HG03139 (cell line): ENCODE results near the gene SLC8B1.

Experiments
- ATAC-seq: cut with Tn5 transposase; IDR thresholded peaks from one replicate; pipeline ENCODE4 v1.9.1; 2021; ENCODE audit not compliant: unreplicated experiment

Gene SLC8B1

DNA sequence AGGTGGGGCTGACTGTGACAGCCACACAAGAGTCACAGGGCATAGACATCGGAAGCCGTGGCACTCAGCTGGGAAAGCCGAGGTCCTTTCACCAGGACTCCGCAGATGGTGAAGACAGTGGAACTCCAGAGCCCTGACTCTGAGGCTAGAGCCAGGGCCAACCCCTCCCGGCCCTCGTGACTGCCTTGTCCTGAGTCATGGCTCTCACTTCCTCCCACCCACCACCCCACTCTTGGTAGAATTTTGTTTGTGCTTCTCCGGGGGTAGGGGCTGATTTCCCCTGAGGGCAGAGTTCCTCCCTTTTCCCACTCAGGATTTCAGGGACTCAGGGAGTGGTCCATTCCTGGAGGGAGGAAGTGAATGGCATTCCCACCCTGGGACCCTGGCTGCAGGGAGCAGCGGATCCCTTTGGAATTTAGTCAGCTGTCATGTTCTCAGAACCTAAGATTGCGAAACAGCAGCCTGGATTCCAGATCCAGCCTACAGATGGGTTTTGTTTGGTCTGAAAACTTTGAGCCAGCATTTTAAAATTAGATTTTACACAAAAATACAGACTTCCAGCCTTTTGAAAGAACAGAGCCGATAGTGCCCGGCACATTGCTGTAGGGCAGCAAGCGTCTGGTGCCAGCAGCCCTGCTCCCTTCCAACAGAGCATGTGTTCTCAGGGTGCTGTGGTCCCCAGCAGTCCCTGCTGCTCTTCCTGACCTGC, 62.9 kb downstream of the SLC8B1 start:
- no peak for ATAC-seq

- no peak for ATAC-seq
Observed at GRCh38 chr12:113271466-113271852, 63.5 kb downstream of the SLC8B1 start.

GRCh38 chr12:113270709-113271009, 64.2 kb downstream of the SLC8B1 start:
- ATAC-seq, result no peak

- ATAC-seq, result no peak
Observed at GRCh38 chr12:113269257-113269943, 65.5 kb downstream of the SLC8B1 start.

GRCh38 chr12:113268621-113269020, 66.3 kb downstream of the SLC8B1 start:
- no peak for ATAC-seq

GRCh38 chr12:113268136-113268535, 66.8 kb downstream of the SLC8B1 start:
- no peak for ATAC-seq

DNA sequence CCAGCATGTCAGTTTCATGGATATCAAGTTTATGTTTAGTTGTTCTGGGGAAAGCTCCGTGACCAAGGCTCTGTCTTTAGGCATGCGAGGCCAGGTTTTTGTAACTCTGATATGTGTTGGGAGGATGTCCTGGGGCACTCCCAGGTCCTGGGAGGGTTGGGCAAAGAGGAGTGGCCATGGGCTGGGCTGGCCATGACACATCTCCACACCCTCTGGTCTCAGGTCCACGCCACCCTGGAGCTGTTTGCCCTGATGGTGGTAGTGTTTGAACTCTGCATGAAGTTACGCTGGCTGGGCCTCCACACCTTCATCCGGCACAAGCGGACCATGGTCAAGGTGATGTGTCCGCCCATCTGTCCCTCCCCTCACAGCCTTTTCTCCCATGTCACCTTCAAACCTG, 67.3 kb downstream of the SLC8B1 start:
- ATAC-seq, result no peak

DNA sequence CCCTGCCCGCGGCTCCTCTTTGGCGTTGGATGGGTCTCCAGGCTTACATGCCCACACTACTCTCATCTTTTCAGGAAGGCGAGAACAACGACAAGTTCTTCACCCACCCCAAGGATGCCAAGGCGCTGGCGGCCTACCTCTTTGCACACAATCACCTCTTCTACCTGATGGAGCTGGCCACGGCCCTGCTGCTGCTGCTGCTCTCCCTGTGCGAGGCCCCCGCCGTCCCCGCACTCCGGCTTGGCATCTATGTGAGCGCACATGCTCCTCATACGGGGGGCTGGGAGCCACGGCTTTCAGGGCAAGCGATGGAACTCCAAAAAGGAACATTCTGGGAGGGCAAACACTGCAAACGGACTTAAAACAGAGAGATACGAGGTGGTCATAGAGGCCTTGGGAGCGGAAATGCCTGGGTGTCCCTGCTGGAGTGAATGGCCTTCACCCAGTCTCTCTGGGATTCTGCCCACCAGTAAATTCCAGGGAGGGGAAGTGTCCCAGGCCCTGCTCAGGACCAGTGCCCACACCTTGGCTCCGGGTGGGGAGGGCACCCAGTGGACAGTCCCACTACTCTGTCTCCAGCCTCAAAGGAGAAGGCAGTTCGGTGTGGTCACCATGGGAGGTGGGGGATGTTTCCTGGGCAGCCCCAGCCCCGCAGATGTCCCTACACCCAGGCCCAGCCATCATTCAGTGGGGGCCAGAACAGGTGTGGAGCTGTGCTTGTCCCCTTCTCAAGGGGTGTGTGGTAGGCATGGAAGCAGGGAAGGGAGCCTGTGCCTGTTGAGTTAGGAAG, 68.6 kb downstream of the SLC8B1 start:
- ATAC-seq, result no peak

GRCh38 chr12:113263431-113263963, 71.4 kb downstream of the SLC8B1 start:
- ATAC-seq, result no peak

- no peak for ATAC-seq
Observed at GRCh38 chr12:113262710-113263109, 72.2 kb downstream of the SLC8B1 start.

DNA sequence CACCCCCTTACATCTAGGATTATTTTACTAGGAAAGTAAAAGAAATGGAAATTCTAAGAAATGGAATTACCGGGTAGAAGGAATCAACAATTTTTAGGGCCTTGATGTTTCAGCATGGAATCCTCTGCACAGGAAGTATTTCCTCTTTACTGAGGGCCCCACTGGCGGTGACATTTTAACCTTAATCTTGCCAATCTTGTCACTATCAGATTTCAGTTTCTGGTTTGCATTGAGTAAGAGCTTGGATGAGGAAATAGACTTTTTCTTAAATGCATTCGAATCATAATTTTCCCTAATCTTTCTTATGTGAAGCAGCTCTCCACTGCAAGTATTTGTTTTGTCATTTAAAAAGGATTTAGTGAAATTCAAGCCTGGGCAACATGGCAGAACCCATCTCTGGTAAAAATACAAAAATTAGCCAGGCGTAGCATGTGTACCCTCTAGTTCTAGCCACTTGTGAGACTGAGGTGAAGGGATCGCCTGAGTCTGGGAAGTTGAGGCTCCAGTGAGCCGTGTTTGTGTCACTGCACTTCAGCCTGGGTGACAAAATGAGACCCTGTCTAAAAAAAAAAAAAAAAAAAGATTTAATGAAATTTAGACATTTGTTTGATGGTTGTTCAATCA, 73.0 kb downstream of the SLC8B1 start:
- ATAC-seq, result no peak

DNA sequence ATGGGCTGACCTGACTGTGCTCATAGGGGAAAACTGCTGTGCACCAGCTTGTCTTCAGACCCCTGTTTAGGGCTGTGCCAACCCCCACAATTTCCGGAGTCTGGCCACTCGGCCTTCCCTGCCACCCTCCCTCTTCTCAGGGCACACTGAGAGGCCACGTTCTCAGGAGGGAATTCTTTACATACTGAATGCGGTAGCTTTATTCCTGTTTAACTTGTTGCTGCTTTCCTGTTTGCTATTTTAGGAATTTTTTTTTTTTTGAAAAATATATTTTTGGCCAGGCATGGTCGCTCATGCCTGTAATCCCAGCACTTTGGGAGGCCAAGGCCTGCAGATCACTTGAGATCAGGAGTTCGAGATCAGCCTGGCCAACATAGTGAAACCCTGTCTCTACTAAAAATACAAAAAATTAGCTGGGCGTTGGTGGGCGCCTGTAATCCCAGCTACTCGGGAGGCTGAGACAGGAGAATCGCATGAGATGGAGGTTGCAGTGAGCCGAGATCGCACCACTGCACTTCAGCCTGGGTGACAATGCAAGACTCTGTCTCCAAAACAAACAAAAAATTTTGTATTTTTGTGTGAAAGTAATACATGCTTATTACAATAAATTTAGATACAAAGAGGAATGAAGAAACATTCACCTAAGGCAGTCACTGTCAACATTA, 74.1 kb downstream of the SLC8B1 start:
- no peak for ATAC-seq

GRCh38 chr12:113260127-113260526, 74.8 kb downstream of the SLC8B1 start:
- no peak for ATAC-seq

DNA sequence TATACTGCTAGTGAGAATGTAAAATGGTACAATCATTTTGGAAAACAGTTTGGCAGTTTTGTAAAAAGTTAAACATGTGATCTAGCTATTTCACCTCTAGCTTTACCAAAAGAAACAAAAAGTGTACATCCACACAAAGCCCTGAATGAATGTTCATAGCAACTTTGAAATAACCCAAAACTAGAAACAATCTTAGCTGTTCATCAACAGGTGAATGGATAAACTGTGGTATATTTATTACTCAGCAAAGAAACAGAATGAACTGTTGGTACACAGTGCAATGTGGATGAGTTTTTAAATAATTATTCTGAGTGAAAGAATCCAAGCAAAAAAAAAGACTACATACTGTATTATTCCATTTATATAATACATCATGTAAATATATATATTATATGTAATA, 77.3 kb downstream of the SLC8B1 start:
- no peak for ATAC-seq

DNA sequence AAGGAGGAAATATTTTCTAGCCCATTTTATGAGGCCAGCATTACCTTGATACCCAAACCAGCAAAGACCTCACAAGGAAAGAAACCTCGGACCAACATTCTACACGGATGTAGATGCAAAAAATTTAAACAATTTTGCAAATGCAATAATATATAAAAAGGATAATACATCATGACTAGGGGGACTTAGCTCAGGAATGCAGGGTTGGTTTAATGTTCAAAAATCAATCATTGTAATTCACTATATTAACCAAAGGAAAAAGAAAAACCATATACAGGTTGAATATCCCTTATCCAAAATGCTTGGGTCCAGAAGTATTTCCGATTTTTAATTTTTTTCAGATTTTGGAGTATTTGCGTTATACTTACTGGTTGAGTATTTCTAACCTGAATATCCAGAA, 80.6 kb downstream of the SLC8B1 start:
- ATAC-seq, result no peak

GRCh38 chr12:113253532-113254285, 81.2 kb downstream of the SLC8B1 start:
- no peak for ATAC-seq

- no peak for ATAC-seq
Observed at GRCh38 chr12:113252494-113252893, 82.4 kb downstream of the SLC8B1 start.

GRCh38 chr12:113251404-113252070, 83.4 kb downstream of the SLC8B1 start:
- no peak for ATAC-seq

DNA sequence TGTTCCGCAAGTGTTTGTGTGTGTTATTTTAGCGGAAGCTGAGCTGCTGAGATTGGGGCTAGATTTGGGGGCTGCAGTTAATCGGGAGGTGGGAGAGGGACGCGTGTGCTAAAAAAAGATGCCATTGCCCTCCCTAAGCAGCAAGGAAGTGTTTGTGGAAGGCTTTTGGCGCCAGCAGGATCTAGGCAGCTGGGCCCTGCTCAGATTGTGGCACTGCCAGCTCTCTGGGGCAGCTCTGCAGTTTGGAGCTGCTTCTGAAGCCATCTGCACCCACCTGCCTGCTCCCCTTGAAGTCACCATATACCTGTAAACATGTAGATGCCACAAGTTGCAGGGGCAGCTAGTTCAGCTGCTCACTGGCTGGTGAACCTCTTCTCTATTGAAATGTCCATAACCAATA, 84.9 kb downstream of the SLC8B1 start:
- ATAC-seq, result no peak

GRCh38 chr12:113249546-113249945, 85.4 kb downstream of the SLC8B1 start:
- no peak for ATAC-seq
